D721Med (cell line): Measurements from ENCODE around the gene LY6G6C.

Experiments
- DNase-seq: peaks from one replicate; pipeline ENCODE4 v3.0.0; 2011; ENCODE audit warnings: low spot score; ENCODE audit not compliant: insufficient read length
- FAIRE-seq: peaks from 2 replicates; lab custom pipeline; 2011; peaks lifted over from hg19 to GRCh38; lab: Jason Lieb, UNC
- TF ChIP-seq, protein P1 (sequence below): IDR thresholded peaks from 2 replicates; pipeline ENCODE4 v1.5.1; 2012; ENCODE audit warnings: mild to moderate bottlenecking, control low read depth; ENCODE audit not compliant: insufficient read depth; ENCODE audit errors: missing control alignments

Gene LY6G6C

GRCh38 chr6:31758281-31758680 lies 36.7 kb upstream of the LY6G6C start:
- DNase-seq (no peak), FAIRE-seq (no peak)
- TF ChIP-seq, protein P1, sequence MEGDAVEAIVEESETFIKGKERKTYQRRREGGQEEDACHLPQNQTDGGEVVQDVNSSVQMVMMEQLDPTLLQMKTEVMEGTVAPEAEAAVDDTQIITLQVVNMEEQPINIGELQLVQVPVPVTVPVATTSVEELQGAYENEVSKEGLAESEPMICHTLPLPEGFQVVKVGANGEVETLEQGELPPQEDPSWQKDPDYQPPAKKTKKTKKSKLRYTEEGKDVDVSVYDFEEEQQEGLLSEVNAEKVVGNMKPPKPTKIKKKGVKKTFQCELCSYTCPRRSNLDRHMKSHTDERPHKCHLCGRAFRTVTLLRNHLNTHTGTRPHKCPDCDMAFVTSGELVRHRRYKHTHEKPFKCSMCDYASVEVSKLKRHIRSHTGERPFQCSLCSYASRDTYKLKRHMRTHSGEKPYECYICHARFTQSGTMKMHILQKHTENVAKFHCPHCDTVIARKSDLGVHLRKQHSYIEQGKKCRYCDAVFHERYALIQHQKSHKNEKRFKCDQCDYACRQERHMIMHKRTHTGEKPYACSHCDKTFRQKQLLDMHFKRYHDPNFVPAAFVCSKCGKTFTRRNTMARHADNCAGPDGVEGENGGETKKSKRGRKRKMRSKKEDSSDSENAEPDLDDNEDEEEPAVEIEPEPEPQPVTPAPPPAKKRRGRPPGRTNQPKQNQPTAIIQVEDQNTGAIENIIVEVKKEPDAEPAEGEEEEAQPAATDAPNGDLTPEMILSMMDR, result no peak

DNA sequence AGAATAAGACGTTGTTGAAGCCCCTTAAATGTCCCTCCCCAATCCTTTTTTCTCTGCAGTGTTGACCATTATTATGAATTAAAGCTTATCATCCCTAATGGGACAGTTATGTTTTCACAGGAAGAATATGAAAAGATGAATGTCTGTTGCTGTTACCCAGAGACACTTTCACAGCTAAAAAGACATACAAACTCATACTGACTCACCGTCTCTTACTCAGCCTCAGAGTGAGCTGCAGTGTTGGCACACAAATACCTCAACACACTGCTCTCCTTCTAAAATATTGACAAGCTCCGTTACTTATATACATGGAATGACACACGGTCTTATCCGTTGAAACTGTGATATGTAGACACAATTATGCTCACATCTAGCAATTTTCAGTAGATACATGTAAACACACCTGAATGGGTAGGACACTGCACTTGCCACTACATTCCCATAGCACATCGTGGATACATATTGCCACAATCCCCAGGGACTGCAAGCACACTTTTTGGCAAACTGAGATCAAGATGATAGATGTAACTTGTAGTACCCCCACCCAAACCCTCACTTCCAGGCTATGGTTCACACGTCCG lies 31.3 kb upstream of the LY6G6C start:
- DNase-seq (no peak), FAIRE-seq (no peak)
- TF ChIP-seq, protein P1, result no peak

- TF ChIP-seq, protein P1, result no peak
- no peak for DNase-seq
- no peak for FAIRE-seq
Measured at GRCh38 chr6:31750411-31751022, 29.0 kb upstream of the LY6G6C start.

DNA sequence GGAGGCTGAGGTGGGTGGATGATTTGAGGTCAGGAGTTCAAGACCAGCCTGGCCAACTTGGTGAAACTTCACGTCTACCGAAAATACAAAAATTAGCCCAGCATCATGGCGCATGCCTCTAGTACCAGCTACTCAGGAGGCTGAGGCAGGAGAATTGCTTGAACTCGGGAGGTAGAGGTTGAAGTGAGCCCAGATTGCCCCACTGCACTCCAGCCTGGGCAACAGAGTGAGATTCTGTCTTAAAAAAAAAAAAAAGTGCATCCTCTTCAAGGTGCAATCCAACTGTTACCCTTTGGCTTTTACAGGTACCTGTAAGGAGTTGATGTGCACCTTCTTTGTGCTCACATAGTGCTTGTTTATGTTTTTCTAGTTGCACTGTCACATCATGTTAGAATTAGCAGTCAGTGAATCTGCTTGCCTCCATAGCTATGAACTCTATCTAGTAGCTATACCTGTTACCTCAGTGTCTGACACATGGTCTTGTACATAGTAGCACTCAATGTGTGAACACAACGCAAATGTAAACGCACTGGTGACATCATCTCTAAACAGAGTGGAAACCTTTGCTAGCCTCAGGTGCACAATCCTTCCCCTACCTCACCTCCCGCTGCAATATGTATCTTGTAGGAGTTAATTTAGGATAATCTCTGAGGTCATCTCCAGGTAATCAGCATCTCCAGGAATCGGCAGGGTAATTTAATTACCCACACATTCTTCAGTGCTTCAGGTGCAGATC lies 27.9 kb upstream of the LY6G6C start:
- FAIRE-seq (no peak), DNase-seq (no peak)
- TF ChIP-seq, protein P1, result no peak

DNA sequence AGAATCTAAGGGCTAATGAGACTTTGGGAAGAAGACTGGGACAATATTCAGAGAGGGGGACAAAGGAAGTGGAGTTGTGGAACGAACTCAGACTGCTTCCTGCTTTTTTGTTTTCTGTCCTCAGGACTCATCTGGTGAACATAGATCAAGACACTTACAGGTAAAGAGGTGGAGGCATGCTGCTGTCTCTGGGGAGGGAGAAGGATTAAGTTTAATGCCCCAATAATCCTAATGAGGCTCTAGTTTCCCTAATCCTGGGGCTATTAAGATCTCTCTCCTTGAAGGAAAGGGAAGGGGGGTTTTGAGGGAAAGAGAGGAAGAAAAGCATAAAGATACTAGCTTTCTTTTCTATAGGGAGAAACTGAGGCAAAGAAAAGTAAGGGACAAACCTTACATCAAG lies 22.9 kb upstream of the LY6G6C start:
- DNase-seq (peak; percentile 77), FAIRE-seq (no peak)
- TF ChIP-seq, protein P1, result no peak

GRCh38 chr6:31742894-31743293 lies 21.3 kb upstream of the LY6G6C start:
- no peak for FAIRE-seq
- TF ChIP-seq, protein P1, result no peak
- no peak for DNase-seq

- no peak for FAIRE-seq
- TF ChIP-seq, protein P1, result no peak
- DNase-seq, result no peak
Measured at GRCh38 chr6:31741815-31742214, 20.3 kb upstream of the LY6G6C start.
